Osteoblast (primary cell): ENCODE results near the gene ATP7B. TPM values are rescaled to one million over a fixed set of nuclear protein-coding genes. Genes with fewer than 3 reads are reported as not detected.

ENCODE experiments used
- DNase-seq: peaks from one replicate; pipeline ENCODE4 v3.0.0; 2011; ENCODE audit warnings: low spot score, mixed read lengths; ENCODE audit not compliant: insufficient read length; ENCODE audit errors: missing footprints
- H2AFZ ChIP-seq: 2 replicates; pipeline ENCODE4 v1.6.0; 2011; ENCODE audit warnings: mild to moderate bottlenecking, low read length
- H3K27ac ChIP-seq: 2 replicates; pipeline ENCODE4 v1.5.1; 2011; ENCODE audit warnings: mild to moderate bottlenecking, low read depth, low read length, moderate library complexity
- H3K27me3 ChIP-seq: 2 replicates; pipeline ENCODE4 v1.6.0; 2012; ENCODE audit warnings: mild to moderate bottlenecking, control low read depth, inconsistent platforms, low read length, moderate library complexity; ENCODE audit not compliant: insufficient read depth
- H3K36me3 ChIP-seq: 2 replicates; pipeline ENCODE4 v1.5.1; 2011; ENCODE audit warnings: mild to moderate bottlenecking, low read length, control low read depth, moderate library complexity; ENCODE audit not compliant: insufficient read depth
- H3K4me1 ChIP-seq: 2 replicates; pipeline ENCODE4 v1.5.1; 2011; ENCODE audit warnings: mild to moderate bottlenecking, low read length, control low read depth, moderate library complexity; ENCODE audit not compliant: insufficient read depth
- H3K4me2 ChIP-seq: 2 replicates; pipeline ENCODE4 v1.6.0; 2011; ENCODE audit warnings: mild to moderate bottlenecking, low read length; ENCODE audit not compliant: insufficient read depth
- H3K4me3 ChIP-seq: fragments of 200-600 bp; sonication (generic); 3 replicates; pipeline ENCODE4 v1.5.1; 2012; ENCODE audit warnings: mild to moderate bottlenecking, low read length, inconsistent platforms; ENCODE audit not compliant: insufficient read depth
- H3K79me2 ChIP-seq: 2 replicates; pipeline ENCODE4 v1.6.0; 2012; ENCODE audit warnings: mild to moderate bottlenecking, low read length, control low read depth, inconsistent platforms; ENCODE audit not compliant: insufficient read depth
- H3K9me3 ChIP-seq: 2 replicates; pipeline ENCODE4 v1.5.1; 2011; ENCODE audit warnings: low read depth, low read length, control low read depth
- H4K20me1 ChIP-seq: 2 replicates; pipeline ENCODE4 v1.6.0; 2012; ENCODE audit warnings: mild to moderate bottlenecking, low read length, control low read depth; ENCODE audit not compliant: insufficient read depth
- CTCF ChIP-seq: IDR thresholded peaks from 2 replicates; pipeline ENCODE4 v1.5.1; 2011; ENCODE audit warnings: mild to moderate bottlenecking, low read depth, low read length, moderate library complexity; ENCODE audit errors: extremely low read depth
- total RNA-seq: library from RNA; depleted of rRNA; stranded (reverse); fragments of >200 nt; gene quantifications from 2 replicates; pipeline ENCODE4 v1.2.3, GENCODE V29; 2012

Gene ATP7B
- total RNA-seq, 1 donor, result 4.0 TPM

GRCh38 chr13:51926528-51926885 is 84.7 kb downstream of the ATP7B start:
- no peaks in the 10 kb centered on the region for H3K4me1 ChIP-seq
- H3K27me3 ChIP-seq, result no peaks in the 10 kb centered on the region

DNA sequence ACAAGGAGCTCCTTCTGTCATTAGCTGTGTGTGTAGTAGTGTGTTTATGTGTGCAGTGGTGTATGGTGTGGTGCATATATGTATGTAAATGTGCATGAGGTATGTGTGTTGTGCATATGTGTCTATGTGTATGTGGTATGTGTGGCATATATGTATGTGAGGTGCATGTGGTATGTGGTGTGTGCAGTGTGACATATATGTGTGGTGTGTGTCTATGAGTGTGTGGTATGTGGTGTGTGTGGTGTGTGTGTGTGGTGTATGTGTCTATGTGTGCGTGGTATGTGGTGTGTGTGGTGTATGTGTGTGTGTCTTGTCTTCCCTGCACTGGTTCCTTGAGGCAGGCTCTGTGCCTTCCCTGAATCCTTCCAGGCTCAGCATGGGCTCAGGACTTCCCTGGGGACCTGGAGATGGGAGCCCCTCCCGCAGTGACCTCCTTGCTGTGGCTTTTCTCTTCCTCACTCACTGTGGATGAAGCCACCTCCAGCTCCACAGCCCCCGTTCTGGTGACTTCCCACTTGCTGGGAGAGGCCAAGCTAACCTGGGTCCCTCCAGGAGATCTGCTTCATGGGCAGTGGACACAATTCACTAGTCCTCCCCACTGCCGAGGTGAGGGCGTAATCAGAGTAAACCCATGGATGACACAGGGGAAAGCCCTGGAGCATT is 85.3 kb downstream of the ATP7B start:
- Histone ChIP-seq H2AFZ (no peak overlapping the region), H4K20me1 (no peaks in the 10 kb centered on the region), H3K4me2 (no peak overlapping the region), H3K4me1 (no peaks in the 10 kb centered on the region), H3K79me2 (no peaks in the 10 kb centered on the region), H3K9me3 (no peaks in the 10 kb centered on the region), H3K27ac (no peak overlapping the region), H3K27me3 (no peaks in the 10 kb centered on the region), H3K4me3 (no peak overlapping the region), H3K36me3 (no peaks in the 10 kb centered on the region)
- no peak for TF ChIP-seq CTCF
- no peak for DNase-seq

More at GRCh38 chr13:51926528-51926885, 84.7 kb downstream of the ATP7B start:
- TF ChIP-seq CTCF, result no peak
- H4K20me1 ChIP-seq, result no peaks in the 10 kb centered on the region
- no peak for DNase-seq
- no peak overlapping the region for H3K4me3 ChIP-seq
- no peaks in the 10 kb centered on the region for H3K79me2 ChIP-seq
- H3K36me3 ChIP-seq, result no peaks in the 10 kb centered on the region
- H3K4me2 ChIP-seq, result no peak overlapping the region
- no peak overlapping the region for H2AFZ ChIP-seq
- no peak overlapping the region for H3K27ac ChIP-seq
- H3K9me3 ChIP-seq, result no peaks in the 10 kb centered on the region

DNA sequence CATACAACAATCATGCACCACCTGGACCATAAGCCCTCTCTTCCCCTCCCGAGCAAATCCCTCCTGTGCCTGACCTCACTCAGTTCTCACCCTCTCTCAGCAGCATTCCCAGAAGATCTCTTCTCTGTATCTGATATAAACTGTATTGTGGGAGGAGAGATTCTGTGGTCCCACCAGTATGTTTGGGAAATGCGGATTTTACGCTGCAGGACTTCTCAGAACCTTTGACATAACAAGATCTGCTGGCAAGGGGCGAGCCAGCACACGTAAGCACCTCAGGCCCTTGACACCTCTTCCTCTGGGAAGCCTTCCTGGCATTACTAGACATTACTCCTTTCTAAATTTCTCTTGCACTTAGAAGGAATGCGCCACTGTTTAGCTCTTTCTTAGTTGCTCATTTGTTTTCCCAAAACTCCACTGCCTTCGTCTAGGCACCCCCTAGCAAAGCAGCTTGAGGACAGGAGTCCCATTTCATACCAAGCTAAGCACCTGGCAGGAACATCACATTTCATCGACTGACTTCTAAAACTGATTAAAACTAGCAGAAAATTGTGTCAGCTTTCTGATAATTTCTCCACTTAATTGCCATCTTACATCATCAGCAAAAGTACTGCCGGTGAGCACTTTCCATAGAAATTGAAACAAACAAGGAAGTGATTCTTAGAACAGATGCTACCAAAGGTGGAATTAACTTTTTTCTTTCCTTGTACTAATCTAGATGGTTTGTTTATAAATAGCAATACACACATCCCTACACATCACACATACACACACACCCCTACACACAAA is 86.3 kb downstream of the ATP7B start:
- no peak overlapping the region for H3K4me2 ChIP-seq
- no peaks in the 10 kb centered on the region for H3K79me2 ChIP-seq
- H3K4me1 ChIP-seq, result no peaks in the 10 kb centered on the region
- no peaks in the 10 kb centered on the region for H3K27me3 ChIP-seq
- H3K27ac ChIP-seq, result no peak overlapping the region
- no peak for TF ChIP-seq CTCF
- no peak for DNase-seq
- H4K20me1 ChIP-seq, result no peaks in the 10 kb centered on the region
- H3K4me3 ChIP-seq, result no peak overlapping the region
- no peak overlapping the region for H2AFZ ChIP-seq
- H3K36me3 ChIP-seq, result no peaks in the 10 kb centered on the region
- H3K9me3 ChIP-seq, result no peaks in the 10 kb centered on the region

DNA sequence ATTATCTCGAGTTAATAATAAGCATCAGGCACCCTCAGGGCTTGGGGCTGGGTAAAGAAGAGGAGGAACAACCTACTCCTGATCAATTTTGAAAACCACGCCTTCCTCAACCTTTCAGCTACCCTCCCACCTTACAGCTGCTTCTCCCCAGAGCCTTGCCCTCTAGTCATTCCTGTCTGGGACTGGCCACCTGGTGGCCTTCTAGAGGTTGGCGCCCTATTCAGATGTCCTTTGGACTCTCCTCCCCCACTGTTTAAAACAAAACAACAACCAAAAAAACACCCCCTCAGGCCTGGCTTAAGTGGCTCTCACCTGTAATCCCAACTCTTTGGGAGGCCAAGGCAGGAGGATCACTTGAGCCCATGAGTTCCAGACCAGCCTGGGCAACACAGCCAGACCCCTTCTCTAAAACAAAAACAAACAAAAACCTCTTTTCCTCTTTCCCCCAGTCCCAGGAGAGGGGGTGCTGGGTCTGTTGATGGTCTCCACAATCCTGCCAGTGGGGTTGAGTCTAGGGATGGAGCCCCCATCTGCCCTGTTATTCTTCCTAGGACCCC is 87.2 kb downstream of the ATP7B start:
- TF ChIP-seq CTCF, result peak; percentile 27
- Histone ChIP-seq H3K36me3 (no peaks in the 10 kb centered on the region), H3K9me3 (no peaks in the 10 kb centered on the region), H3K4me1 (no peaks in the 10 kb centered on the region), H2AFZ (no peak overlapping the region), H4K20me1 (no peaks in the 10 kb centered on the region), H3K27ac (no peak overlapping the region), H3K4me2 (no peak overlapping the region), H3K27me3 (no peaks in the 10 kb centered on the region), H3K79me2 (no peaks in the 10 kb centered on the region), H3K4me3 (no peak overlapping the region)
- DNase-seq, result no peak
